SK-N-SH (cell line): ENCODE measurements around the gene SCN4B. TPM values are rescaled to one million over a fixed set of nuclear protein-coding genes. Genes with fewer than 3 reads are reported as not detected.

ENCODE experiments used
- CTCF ChIA-PET: fragments of 300-600, 350-600 bp; formaldehyde crosslinking; extraction: SDS; loops from one replicate; lab custom pipeline; 2021; lab: Yijun Ruan, JAX
- POLR2A ChIA-PET: fragments of 350-600 bp; sonication (Branson Sonifier 250); formaldehyde crosslinking; extraction: SDS; loops from one replicate; lab custom pipeline; 2020; ENCODE audit warnings: antibody characterized with exemption, inconsistent platforms; lab: Yijun Ruan, JAX
- DNase-seq: peaks from one replicate; pipeline ENCODE4 v3.0.0; 2012
- H2AFZ ChIP-seq: fragments of 200-600 bp; sonication (generic); 2 replicates; pipeline ENCODE4 v1.8.1; 2016; ENCODE audit warnings: antibody characterized with exemption, mild to moderate bottlenecking, low read depth
- H3F3A ChIP-seq: fragments of 200-600 bp; sonication (generic); replicated peaks from 2 replicates; pipeline ENCODE3; 2016; ENCODE audit warnings: antibody characterized with exemption, mild to moderate bottlenecking; ENCODE audit not compliant: insufficient read depth
- H3K27ac ChIP-seq, 2 experiments: fragments of 200-500 bp in 1 of 2; fragments of 200-600 bp in 1 of 2; sonication (Bioruptor generic) in 1 of 2; sonication (generic), shearing (Covaris generic) in 1 of 2; 2 replicates each; pipeline versions ENCODE4 v1.5.1 to v1.6.1; 2014 to 2016; ENCODE audit warnings: low read depth in 2 of 2, inconsistent platforms in 1 of 2, low read length in 1 of 2, mild to moderate bottlenecking in 1 of 2, mixed read lengths in 1 of 2
- H3K27me3 ChIP-seq: fragments of 200-600 bp; sonication (generic), shearing (Covaris generic); 2 replicates; pipeline ENCODE4 v1.6.1; 2016; ENCODE audit warnings: mixed run types; ENCODE audit not compliant: insufficient read depth
- H3K36me3 ChIP-seq, 2 experiments: fragments of 200-500 bp in 1 of 2; fragments of 200-600 bp in 1 of 2; sonication (Bioruptor generic) in 1 of 2; sonication (generic) in 1 of 2; replicated peaks in 1 of 2; 2 replicates each; pipeline versions ENCODE3 to v1.5.1; 2014 to 2016; ENCODE audit warnings: low read length in 1 of 2, mild to moderate bottlenecking in 1 of 2; ENCODE audit not compliant: insufficient read depth in 2 of 2, control insufficient read depth in 1 of 2
- H3K4me1 ChIP-seq, 2 experiments: fragments of 200-500 bp in 1 of 2; fragments of 200-600 bp in 1 of 2; sonication (Bioruptor generic) in 1 of 2; sonication (generic), shearing (Covaris generic) in 1 of 2; 2 replicates each; pipeline versions ENCODE4 v1.5.1 to v1.6.1; 2014 to 2016; ENCODE audit warnings: low read depth in 1 of 2, low read length in 1 of 2, mixed run types in 1 of 2; ENCODE audit not compliant: insufficient read depth in 2 of 2, control insufficient read depth in 1 of 2
- H3K4me2 ChIP-seq: fragments of 200-600 bp; sonication (generic), shearing (Covaris generic); 2 replicates; pipeline ENCODE4 v1.6.1; 2017; ENCODE audit warnings: mixed run types
- H3K4me3 ChIP-seq, 2 experiments: fragments of 200-500 bp in 1 of 2; fragments of 200-600 bp in 1 of 2; sonication (Bioruptor generic) in 1 of 2; sonication (generic), shearing (Covaris generic) in 1 of 2; 2 replicates each; pipeline versions ENCODE4 v1.5.1 to v1.8.1; 2014 to 2016; ENCODE audit warnings: low read depth in 2 of 2, inconsistent platforms in 1 of 2, low read length in 1 of 2, mild to moderate bottlenecking in 1 of 2, mixed read lengths in 1 of 2, moderate library complexity in 1 of 2
- H3K79me2 ChIP-seq: fragments of 200-600 bp; sonication (generic); 2 replicates; pipeline ENCODE4 v1.8.1; 2017; ENCODE audit warnings: mild to moderate bottlenecking; ENCODE audit not compliant: insufficient read depth
- H3K9ac ChIP-seq: fragments of 200-600 bp; sonication (generic); 2 replicates; pipeline ENCODE4 v1.6.1; 2017; ENCODE audit warnings: mixed run types
- H3K9me2 ChIP-seq: fragments of 200-600 bp; sonication (generic); 2 replicates; pipeline ENCODE4 v1.6.1; 2017; ENCODE audit warnings: mixed run types
- H3K9me3 ChIP-seq: fragments of 200-600 bp; sonication (generic); 2 replicates; pipeline ENCODE4 v1.6.1; 2017; ENCODE audit warnings: mixed run types, mild to moderate bottlenecking, moderate library complexity
- H4K20me1 ChIP-seq: fragments of 200-600 bp; sonication (generic); 2 replicates; pipeline ENCODE4 v1.6.1; 2017; ENCODE audit warnings: mild to moderate bottlenecking, mixed run types; ENCODE audit not compliant: insufficient read depth
- CHD2 ChIP-seq: fragments of 150-350 bp; IDR thresholded peaks from 2 replicates; pipeline ENCODE4 v1.6.1; 2018; ENCODE audit warnings: low read length; ENCODE audit not compliant: partially characterized antibody
- ELF1 ChIP-seq: IDR thresholded peaks from 2 replicates; pipeline ENCODE4 v1.4.0; 2012
- EP300 ChIP-seq, 2 experiments: IDR thresholded peaks; 2 replicates each; pipeline versions ENCODE4 v1.4.0 to v1.6.1; 2012; ENCODE audit warnings: borderline replicate concordance in 1 of 2, low read depth in 1 of 2, low read length in 1 of 2
- EZH2phosphoT487 ChIP-seq: fragments of 200-600 bp; sonication (generic); IDR thresholded peaks from 2 replicates; pipeline ENCODE4 v1.6.1; 2017; ENCODE audit warnings: low read depth, mixed run types, mild to moderate bottlenecking, antibody characterized with exemption, moderate library complexity, borderline replicate concordance
- GABPA ChIP-seq: IDR thresholded peaks from 2 replicates; pipeline ENCODE4 v1.4.0; 2012; ENCODE audit warnings: low read depth, mild to moderate bottlenecking
- GATA2 ChIP-seq: sonication (generic); formaldehyde crosslinking; IDR thresholded peaks from 2 replicates; pipeline ENCODE4 v1.5.0; 2020; ENCODE audit warnings: mild to moderate bottlenecking, missing genetic modification reagents
- JUND ChIP-seq: IDR thresholded peaks from 2 replicates; pipeline ENCODE4 v1.4.0; 2012
- RFX5 ChIP-seq: IDR thresholded peaks from 2 replicates; pipeline ENCODE4 v1.6.1; 2012; ENCODE audit warnings: mild to moderate bottlenecking, improper control_type of control experiment, low read length
- TAF1 ChIP-seq: IDR thresholded peaks from 2 replicates; pipeline ENCODE4 v1.6.1; 2012; ENCODE audit warnings: low read depth, mild to moderate bottlenecking, low read length, moderate library complexity, borderline replicate concordance
- TCF12 ChIP-seq: IDR thresholded peaks from 2 replicates; pipeline ENCODE4 v1.4.0; 2012
- TEAD4 ChIP-seq: IDR thresholded peaks from 2 replicates; pipeline ENCODE4 v1.4.0; 2012; ENCODE audit warnings: mild to moderate bottlenecking, borderline replicate concordance; ENCODE audit not compliant: insufficient read depth
- WGBS: methylation state at CpG from one replicate; pipeline ENCODE4 v1.1.6; 2017; ENCODE audit warnings: low lambda C conversion rate; 5-methylcytosine and 5-hydroxymethylcytosine counted together
- polyA plus RNA-seq, 3 experiments: library from polyadenylated mRNA; depleted of rRNA; stranded (reverse); fragments of >200 nt; gene quantifications; 2 replicates each; pipeline ENCODE4 v1.2.3, GENCODE V29; 2012
- TF ChIP-seq, protein P1 (sequence below): IDR thresholded peaks from 2 replicates; pipeline ENCODE4 v1.6.1; 2012; ENCODE audit warnings: mild to moderate bottlenecking, low read depth, low read length, moderate library complexity
- TF ChIP-seq, protein P2 (sequence below): IDR thresholded peaks from 2 replicates; pipeline ENCODE4 v1.4.0; 2012; ENCODE audit warnings: low read depth, borderline replicate concordance
- TF ChIP-seq, protein P3 (sequence below): fragments of 150-350 bp; IDR thresholded peaks from 2 replicates; pipeline ENCODE4 v1.6.1; 2017; ENCODE audit warnings: antibody characterized with exemption, low read length, low read depth, borderline replicate concordance
- TF ChIP-seq, protein P4 (sequence below): IDR thresholded peaks from 2 replicates; pipeline ENCODE4; 2012

The SCN4B gene
- polyA plus RNA-seq, 1 of the 3 experiments (the other 2 are of a cell fraction), result 1.2 TPM

DNA sequence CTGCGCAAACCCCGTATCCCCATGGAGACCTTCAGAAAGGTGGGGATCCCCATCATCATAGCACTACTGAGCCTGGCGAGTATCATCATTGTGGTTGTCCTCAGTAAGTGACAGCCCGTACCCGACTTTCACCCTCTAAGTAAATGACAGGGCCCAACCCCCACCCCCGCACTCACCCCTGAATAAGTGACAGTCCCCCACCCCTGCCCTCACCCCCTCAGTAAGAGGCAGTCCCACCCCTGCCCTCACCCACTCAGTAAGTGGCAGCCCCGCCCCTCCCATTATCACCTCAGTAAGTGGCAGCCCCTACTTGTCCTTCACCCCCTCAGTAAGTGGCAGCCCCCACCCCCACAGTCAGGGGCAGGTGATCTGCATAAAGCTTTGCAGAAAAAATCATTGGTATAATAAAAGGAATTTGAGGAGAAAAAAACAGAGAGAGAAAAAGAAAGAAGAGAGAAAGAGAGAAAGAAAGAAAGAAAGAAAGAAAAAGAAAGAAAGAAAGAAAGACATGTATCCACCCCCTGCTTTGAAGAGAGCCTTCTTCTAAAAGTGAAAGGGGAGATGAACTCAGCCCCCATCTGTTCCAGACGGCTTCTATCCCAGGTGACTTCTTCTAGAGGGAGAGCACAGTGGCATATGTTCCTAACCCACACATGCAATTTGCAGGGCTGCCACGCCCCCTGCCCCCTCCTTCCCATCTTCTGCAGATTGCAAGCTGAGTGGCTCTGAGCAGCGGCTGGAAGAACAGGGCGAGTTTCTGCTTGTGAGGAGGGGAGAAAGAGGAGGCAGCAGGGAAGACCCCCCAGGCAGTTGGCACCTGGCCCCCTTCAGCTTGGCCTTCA lies 53.4 kb downstream of the SCN4B start:
- H3K9ac ChIP-seq, result no peak overlapping the region
- 55% methylated on average over 9 of the region's 11 CpGs for WGBS
- no peak overlapping the region for H2AFZ ChIP-seq
- H3K9me3 ChIP-seq, result no peaks in the 10 kb centered on the region
- peaks cover 3% of the 10 kb centered on the region; the same call in 1 of the 2 replicates for H3K27me3 ChIP-seq
- no peaks in the 10 kb centered on the region for H3K9me2 ChIP-seq
- H3K79me2 ChIP-seq, result no peaks in the 10 kb centered on the region
- no peaks in the 10 kb centered on the region for H3K36me3 ChIP-seq
- no peak for DNase-seq
- TF ChIP-seq GATA2 (CRISPR knock-in tag) (no peak), RFX5 (no peak), TEAD4 (no peak), GABPA (no peak), JUND (no peak), CHD2 (no peak), EP300 (IDR thresholded peaks at IDR 0.05; ENCODE audit: borderline replicate concordance in 1 of 2, low read depth in 1 of 2, low read length in 1 of 2) (no peak), EZH2phosphoT487 (no peak), ELF1 (no peak), TCF12 (no peak), TAF1 (no peak)
- TF ChIP-seq, protein P1, sequence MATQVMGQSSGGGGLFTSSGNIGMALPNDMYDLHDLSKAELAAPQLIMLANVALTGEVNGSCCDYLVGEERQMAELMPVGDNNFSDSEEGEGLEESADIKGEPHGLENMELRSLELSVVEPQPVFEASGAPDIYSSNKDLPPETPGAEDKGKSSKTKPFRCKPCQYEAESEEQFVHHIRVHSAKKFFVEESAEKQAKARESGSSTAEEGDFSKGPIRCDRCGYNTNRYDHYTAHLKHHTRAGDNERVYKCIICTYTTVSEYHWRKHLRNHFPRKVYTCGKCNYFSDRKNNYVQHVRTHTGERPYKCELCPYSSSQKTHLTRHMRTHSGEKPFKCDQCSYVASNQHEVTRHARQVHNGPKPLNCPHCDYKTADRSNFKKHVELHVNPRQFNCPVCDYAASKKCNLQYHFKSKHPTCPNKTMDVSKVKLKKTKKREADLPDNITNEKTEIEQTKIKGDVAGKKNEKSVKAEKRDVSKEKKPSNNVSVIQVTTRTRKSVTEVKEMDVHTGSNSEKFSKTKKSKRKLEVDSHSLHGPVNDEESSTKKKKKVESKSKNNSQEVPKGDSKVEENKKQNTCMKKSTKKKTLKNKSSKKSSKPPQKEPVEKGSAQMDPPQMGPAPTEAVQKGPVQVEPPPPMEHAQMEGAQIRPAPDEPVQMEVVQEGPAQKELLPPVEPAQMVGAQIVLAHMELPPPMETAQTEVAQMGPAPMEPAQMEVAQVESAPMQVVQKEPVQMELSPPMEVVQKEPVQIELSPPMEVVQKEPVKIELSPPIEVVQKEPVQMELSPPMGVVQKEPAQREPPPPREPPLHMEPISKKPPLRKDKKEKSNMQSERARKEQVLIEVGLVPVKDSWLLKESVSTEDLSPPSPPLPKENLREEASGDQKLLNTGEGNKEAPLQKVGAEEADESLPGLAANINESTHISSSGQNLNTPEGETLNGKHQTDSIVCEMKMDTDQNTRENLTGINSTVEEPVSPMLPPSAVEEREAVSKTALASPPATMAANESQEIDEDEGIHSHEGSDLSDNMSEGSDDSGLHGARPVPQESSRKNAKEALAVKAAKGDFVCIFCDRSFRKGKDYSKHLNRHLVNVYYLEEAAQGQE, result no peak
- TF ChIP-seq, protein P2, sequence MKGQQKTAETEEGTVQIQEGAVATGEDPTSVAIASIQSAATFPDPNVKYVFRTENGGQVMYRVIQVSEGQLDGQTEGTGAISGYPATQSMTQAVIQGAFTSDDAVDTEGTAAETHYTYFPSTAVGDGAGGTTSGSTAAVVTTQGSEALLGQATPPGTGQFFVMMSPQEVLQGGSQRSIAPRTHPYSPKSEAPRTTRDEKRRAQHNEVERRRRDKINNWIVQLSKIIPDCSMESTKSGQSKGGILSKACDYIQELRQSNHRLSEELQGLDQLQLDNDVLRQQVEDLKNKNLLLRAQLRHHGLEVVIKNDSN, result no peak
- TF ChIP-seq, protein P3, sequence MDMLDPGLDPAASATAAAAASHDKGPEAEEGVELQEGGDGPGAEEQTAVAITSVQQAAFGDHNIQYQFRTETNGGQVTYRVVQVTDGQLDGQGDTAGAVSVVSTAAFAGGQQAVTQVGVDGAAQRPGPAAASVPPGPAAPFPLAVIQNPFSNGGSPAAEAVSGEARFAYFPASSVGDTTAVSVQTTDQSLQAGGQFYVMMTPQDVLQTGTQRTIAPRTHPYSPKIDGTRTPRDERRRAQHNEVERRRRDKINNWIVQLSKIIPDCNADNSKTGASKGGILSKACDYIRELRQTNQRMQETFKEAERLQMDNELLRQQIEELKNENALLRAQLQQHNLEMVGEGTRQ, result no peak
- TF ChIP-seq, protein P4, sequence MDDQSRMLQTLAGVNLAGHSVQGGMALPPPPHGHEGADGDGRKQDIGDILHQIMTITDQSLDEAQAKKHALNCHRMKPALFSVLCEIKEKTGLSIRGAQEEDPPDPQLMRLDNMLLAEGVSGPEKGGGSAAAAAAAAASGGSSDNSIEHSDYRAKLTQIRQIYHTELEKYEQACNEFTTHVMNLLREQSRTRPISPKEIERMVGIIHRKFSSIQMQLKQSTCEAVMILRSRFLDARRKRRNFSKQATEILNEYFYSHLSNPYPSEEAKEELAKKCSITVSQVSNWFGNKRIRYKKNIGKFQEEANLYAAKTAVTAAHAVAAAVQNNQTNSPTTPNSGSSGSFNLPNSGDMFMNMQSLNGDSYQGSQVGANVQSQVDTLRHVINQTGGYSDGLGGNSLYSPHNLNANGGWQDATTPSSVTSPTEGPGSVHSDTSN, result no peak
- TF ChIP-seq, all 33 proteins: peak for 0
- Histone ChIP-seq H3F3A (no peaks in the 10 kb centered on the region), H3K4me3 (no peak overlapping the region), H3K27ac (no peak overlapping the region), H4K20me1 (no peaks in the 10 kb centered on the region), H3K4me1 (no peaks in the 10 kb centered on the region), H3K4me2 (no peak overlapping the region)
- ChIA-PET POLR2A (no interaction called here), CTCF (interaction anchor here (1.2 kb wide), 1 partner anchor 10 kb away, joined by 3 read pairs; no protein-coding TSS in a partner anchor)
